Pulmonary artery endothelial cell (primary cell): ENCODE results near the gene PTOV1. TPM values are rescaled to one million over a fixed set of nuclear protein-coding genes. Genes with fewer than 3 reads are reported as not detected.
A peak's percentile ranks its signal among the peaks of the same experiment; 100 is the strongest.

Experiments
- DNase-seq: peaks from one replicate; pipeline ENCODE4 v3.0.0-alpha.2; 2011; ENCODE audit warnings: low read depth, low spot score
- total RNA-seq: library from RNA; depleted of rRNA; stranded (reverse); fragments of >200 nt; gene quantifications from 2 replicates; pipeline ENCODE4 v1.2.3, GENCODE V29; 2014

Gene PTOV1
- total RNA-seq, 1 donor from 2014 or later, result 47.3 TPM

GRCh38 chr19:49858088-49858985 is 7.4 kb downstream of the PTOV1 start:
- no peak for DNase-seq

GRCh38 chr19:49859682-49860335 is 8.8 kb downstream of the PTOV1 start:
- DNase-seq, result no peak

- no peak for DNase-seq
Measured at GRCh38 chr19:49860336-49861102, 9.6 kb downstream of the PTOV1 start.

GRCh38 chr19:49861107-49861506 is 10.1 kb downstream of the PTOV1 start:
- no peak for DNase-seq

- no peak for DNase-seq
Measured at GRCh38 chr19:49861541-49862378, 10.8 kb downstream of the PTOV1 start.

GRCh38 chr19:49862391-49863253 is 11.7 kb downstream of the PTOV1 start:
- DNase-seq, result no peak

GRCh38 chr19:49863254-49863934 is 12.4 kb downstream of the PTOV1 start:
- DNase-seq, result no peak

- no peak for DNase-seq
Measured at GRCh38 chr19:49863935-49864320, 13.0 kb downstream of the PTOV1 start.

- no peak for DNase-seq
Measured at GRCh38 chr19:49864890-49865289, 13.9 kb downstream of the PTOV1 start.

- peak; percentile 57 for DNase-seq
Measured at GRCh38 chr19:49866933-49867782, 16.2 kb downstream of the PTOV1 start, which contains the start of gene PNKP. PNKP (minus strand) TSS chr19:49867576; CDS start chr19:49867204, 372 bp downstream.

- no peak for DNase-seq
Measured at GRCh38 chr19:49869009-49869483, 18.1 kb downstream of the PTOV1 start.

GRCh38 chr19:49869484-49870308 is 18.7 kb downstream of the PTOV1 start:
- peak; percentile 99 for DNase-seq

GRCh38 chr19:49870309-49870901 is 19.4 kb downstream of the PTOV1 start:
- no peak for DNase-seq

- no peak for DNase-seq
Measured at GRCh38 chr19:49871349-49871985, 20.5 kb downstream of the PTOV1 start.

GRCh38 chr19:49872245-49873128 is 21.5 kb downstream of the PTOV1 start:
- no peak for DNase-seq

GRCh38 chr19:49873129-49873521 is 22.2 kb downstream of the PTOV1 start:
- no peak for DNase-seq
